ENCODE data around the gene LEO1.

The LEO1 gene

DNA sequence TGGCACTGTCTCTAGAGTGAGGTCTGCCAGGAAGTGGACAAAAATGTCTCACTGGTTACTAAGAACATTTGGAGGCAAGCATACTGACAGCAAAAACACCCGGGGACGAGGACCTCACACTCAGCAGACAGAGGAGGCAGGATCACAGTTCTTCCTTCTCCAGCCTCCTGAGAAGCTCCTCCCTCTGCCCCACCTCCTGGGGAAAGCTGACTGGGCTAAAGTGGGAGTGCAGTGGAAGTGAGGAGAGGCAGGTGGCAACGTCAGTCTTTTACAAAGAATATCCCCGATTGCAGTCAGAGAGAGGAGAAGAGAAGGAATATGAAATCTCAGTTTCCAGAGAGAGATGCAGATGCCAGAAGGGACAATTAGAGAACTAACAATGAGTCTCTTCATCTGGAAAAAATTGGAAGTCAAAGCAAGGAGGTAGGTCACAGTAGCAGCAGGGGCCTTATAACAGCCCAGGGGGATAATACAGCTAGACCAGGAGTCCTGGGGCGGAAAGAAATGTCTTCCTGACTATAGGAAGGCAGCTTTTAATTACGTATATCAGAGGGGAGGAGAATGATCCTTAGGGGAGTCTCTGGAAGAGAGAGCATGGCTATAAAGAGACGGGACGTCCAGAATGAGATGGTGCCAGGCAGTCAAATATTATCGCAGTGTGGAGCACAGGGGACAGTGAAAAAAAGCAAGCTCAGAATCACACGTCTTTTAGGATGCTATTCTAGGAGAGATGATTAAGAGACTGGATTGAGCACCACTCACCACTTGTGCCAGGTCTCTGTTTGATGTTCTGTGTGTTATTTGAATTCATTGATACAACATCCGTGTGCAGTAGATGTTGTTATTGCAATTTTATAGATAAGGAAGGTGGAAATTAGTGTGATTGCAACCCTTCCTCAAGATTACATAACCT is 47.2 kb downstream of the LEO1 start:
- no peak for DNase-seq

DNA sequence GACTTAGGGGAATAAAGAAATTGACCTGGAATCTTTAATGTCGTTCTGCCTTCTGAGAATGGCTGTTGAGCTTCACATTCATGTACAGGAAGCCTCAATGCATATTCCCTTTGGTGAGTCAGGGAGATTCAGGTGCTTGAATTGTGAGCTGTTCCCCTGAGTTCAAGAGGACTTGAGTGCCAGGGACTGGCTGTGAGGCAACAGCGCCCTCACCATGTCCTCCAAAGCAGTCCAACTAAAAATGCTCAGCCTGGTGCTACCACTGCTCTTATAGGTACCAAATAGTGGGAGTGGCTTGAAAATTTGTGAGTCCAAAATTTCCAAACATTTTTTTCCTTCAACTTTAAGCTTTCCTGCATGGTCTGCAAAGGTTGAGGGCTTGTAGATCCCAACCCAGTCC is 54.1 kb downstream of the LEO1 start:
- DNase-seq, result peak; percentile 46

DNA sequence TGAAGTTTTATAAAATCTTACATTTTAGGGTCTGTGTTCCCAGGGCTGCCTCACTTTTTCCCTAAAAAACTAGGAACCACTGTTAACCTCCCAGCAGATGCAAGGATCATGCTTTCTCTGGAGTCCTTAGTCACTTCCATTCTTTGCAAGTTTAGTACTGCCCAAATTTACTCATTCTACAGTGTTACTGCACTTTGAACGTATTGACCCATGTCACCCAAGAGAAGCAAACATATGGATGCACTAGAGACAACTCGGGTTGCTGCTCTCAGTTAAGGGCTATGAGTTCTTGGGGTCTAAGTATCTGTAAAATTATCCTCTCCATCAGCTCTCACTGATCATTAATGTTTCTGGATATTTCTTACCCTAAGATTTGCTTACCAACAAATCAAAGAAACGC is 59.0 kb downstream of the LEO1 start:
- DNase-seq, result no peak

DNA sequence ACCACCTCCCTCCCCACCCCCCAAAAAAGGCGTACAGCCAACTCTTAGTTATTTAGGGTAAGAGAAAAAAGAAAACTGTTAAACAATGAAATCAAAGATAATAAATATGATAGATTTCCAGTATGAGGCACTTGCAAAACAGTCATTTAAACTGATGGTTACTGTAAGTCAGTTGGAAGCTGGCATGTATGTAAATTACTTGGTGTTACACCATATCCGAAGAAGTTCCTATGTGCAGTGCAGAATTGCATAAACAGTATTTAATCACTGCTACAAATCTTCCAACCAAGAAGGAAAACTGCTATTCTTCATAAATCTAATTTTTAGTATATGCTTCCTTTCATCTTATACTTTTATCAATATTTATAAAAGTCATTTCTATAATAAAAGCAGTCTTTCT is 62.0 kb downstream of the LEO1 start:
- DNase-seq, result no peak

DNA sequence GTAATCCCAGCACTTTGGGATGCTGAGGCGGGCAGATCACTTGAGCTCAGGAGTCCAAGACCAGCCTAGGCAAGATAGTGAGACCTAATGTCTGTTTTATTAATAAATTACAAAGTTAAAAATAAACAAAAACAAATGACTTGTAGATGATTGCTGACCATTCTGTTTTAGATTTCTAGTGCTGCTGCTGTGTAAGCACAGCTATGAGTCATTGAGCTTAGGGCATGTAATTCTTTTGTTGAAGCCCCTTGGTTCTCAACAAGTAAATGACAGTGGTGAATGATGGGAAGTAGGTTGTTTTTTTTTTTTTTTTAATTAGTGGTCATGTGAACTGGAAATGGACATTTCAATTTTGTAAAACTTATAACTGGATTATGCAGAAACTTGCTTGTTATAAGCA is 63.3 kb downstream of the LEO1 start:
- no peak for DNase-seq

DNA sequence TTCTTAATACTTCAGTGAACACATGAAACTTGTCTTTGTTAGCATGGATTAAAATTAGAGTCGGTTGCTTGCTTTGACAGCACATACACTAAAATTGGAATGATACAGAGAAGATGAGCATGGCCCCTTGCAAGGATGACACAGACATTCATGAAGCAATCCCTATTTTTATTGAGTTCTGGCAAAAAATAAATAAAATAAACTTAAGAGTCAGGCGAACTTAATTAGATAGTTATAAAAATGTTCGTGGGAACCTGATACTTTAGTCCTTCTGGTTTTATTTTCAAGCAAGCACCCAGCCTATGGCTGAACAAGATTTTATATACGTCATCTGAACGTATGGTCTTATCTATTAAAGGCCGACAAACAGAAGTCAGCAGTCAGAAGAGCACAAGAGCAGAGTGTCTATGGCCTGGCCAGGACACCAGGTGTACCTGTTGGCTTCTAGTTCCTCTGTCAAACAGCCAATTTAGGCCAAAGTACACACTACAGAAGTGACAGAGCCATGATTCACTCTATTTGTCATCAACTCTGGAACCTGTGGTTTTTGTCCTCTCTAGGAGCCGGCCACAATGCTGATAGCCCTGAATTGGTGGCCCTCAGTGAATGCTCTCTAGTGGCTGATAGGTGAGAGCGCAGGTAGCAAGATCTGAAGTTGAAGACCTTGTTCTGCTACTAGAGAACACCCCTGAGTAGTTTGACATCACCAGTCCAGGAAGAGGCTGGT is 64.3 kb downstream of the LEO1 start:
- DNase-seq, result peak; percentile 75

DNA sequence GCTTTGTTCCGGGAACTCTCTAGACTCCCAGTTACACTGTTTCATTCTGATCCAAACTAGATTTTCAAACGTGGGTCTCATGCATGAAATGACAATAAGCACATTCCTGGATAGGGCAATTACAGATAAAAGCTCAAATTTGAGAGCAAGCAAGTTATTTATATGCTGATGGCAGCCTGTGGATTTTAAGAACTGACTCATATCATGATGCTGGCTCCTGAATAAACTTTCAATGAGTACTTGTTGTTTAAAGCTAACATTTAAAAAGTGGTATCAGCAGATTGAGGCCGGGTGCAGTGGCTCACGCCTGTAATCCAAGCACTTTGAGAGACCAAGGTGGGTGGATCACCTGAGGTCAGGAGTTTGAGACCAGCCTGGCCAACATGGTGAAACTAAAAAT is 66.6 kb downstream of the LEO1 start:
- DNase-seq, result no peak

DNA sequence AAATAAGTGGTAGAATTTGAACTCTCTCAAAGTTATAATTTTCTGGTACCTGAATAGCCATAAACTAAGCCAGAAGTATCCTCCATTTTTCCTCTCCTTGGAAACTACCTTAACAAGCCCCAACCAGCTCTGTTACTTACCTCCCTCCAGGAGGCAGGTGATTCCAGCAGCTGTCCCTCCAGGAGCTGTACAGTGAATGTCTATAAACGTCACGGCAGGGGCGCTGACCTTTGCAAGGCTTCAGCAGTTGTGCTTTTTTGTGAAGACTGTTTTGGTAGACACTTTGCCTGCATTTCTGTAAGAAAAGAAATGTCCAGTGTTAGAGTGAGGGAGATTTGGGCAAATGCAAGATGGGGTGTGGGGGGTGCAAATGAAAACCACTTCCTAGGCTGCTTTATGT is 67.2 kb downstream of the LEO1 start:
- no peak for DNase-seq

DNA sequence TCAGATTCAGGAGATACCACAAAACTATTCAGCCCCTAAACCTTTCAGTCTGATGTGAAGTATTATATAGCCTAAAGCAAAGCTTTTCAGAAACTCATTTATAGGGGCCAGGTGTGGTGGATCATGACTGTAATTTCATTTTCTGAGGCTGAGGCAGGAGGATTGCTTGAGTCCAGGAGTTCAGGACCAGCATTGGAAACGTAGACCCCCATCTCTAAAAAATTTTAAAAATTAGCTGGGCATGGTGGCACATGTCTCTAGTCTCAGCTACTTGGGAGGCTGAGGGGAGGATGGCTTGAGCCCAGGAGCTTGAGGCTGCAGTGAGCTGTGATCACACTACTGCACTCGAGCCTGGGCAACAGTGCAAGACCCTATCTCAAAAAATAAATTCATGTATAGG is 82.1 kb downstream of the LEO1 start:
- DNase-seq, result no peak

DNA sequence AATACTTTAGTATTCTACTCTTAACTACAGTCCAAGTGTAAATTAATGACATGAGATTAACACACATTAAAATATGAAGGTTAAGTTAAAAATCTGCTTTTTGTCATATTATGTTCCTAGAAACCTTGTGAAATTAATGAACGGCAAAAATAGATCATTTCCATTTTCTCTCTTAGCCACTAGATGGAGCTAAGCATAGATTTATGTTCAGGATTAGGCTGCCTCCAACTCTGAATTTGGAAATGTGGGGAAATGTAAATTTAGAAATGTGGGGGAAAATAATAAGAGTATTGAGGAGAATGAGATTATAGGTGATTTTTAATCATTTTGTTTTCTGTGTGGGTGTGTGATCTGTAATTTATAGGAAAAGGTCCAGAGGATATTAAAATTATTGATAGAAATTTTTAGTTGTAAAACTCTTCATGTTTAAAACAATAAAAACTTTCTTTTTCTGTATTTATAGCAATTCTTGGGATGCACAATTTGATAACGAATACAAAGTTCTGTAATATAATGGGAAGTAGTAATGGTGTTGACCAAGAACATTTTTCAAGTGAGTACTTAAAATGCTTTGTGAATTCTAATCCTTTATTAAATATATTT is 82.9 kb downstream of the LEO1 start:
- DNase-seq, result no peak

Data from NCI-H510A (cell line).